Keratinocyte (primary cell): Measurements from ENCODE around the gene EPHB1. TPM values are rescaled to one million over a fixed set of nuclear protein-coding genes. Genes with fewer than 3 reads are reported as not detected.
"Not testable (repeated sequence)": the region's sequence is repeated elsewhere in the genome, so short reads cannot be mapped to it uniquely, and the experiment has no call there.

ENCODE experiments used
- DNase-seq: peaks from one replicate; pipeline ENCODE4 v3.0.0-alpha.2; 2011; ENCODE audit warnings: low read depth, missing footprints, low spot score
- FAIRE-seq: peaks from 2 replicates; lab custom pipeline; 2011; peaks lifted over from hg19 to GRCh38; lab: Jason Lieb, UNC
- H2AFZ ChIP-seq: 2 replicates; pipeline ENCODE4 v1.6.0; 2012; ENCODE audit warnings: low read length, control low read depth, inconsistent platforms; ENCODE audit not compliant: control insufficient read depth
- H3K27ac ChIP-seq: 2 replicates; pipeline ENCODE4 v1.5.1; 2011; ENCODE audit warnings: low read length; ENCODE audit not compliant: control insufficient read depth, insufficient read depth
- H3K27me3 ChIP-seq: 3 replicates; pipeline ENCODE4 v1.6.0; 2011; ENCODE audit warnings: low read length; ENCODE audit not compliant: control insufficient read depth, insufficient read depth; ENCODE audit errors: extremely low read depth
- H3K36me3 ChIP-seq, 2 experiments: 2 replicates in 1 of 2; 3 replicates in 1 of 2; pipeline ENCODE4 v1.5.1; 2011; ENCODE audit warnings: low read length in 2 of 2, mild to moderate bottlenecking in 1 of 2; ENCODE audit not compliant: control insufficient read depth in 2 of 2, insufficient read depth in 2 of 2; ENCODE audit errors: extremely low read depth in 1 of 2
- H3K4me1 ChIP-seq: 3 replicates; pipeline ENCODE4 v1.5.1; 2011; ENCODE audit warnings: low read length; ENCODE audit not compliant: control insufficient read depth, insufficient read depth; ENCODE audit errors: extremely low read depth
- H3K4me2 ChIP-seq: 3 replicates; pipeline ENCODE4 v1.6.0; 2011; ENCODE audit warnings: low read depth, low read length; ENCODE audit not compliant: control insufficient read depth, insufficient read depth; ENCODE audit errors: extremely low read depth
- H3K4me3 ChIP-seq, 3 experiments: fragments of 200-600 bp in 1 of 3; sonication (generic) in 1 of 3; 2 replicates in 2 of 3; 3 replicates in 1 of 3; pipeline ENCODE4 v1.5.1; 2011 to 2016; ENCODE audit warnings: low read length in 3 of 3, mild to moderate bottlenecking in 3 of 3, control low read depth in 2 of 3, inconsistent platforms in 1 of 3, low read depth in 1 of 3, mixed read lengths in 1 of 3, mixed run types in 1 of 3, moderate library complexity in 1 of 3; ENCODE audit not compliant: control insufficient read depth in 2 of 3, insufficient read depth in 2 of 3; ENCODE audit errors: extremely low read depth in 1 of 3
- H3K79me2 ChIP-seq: 2 replicates; pipeline ENCODE4 v1.6.0; 2012; ENCODE audit warnings: low read length; ENCODE audit not compliant: control insufficient read depth, insufficient read depth
- H3K9ac ChIP-seq: 3 replicates; pipeline ENCODE4 v1.6.0; 2011; ENCODE audit warnings: low read length; ENCODE audit not compliant: control insufficient read depth, insufficient read depth; ENCODE audit errors: extremely low read depth
- H3K9me1 ChIP-seq: 3 replicates; pipeline ENCODE4 v1.6.0; 2011; ENCODE audit warnings: low read length; ENCODE audit not compliant: control insufficient read depth, insufficient read depth; ENCODE audit errors: extremely low read depth
- H3K9me3 ChIP-seq: 2 replicates; pipeline ENCODE4 v1.5.1; 2012; ENCODE audit warnings: low read depth, low read length; ENCODE audit not compliant: control insufficient read depth
- H4K20me1 ChIP-seq: 3 replicates; pipeline ENCODE4 v1.6.0; 2011; ENCODE audit warnings: low read length; ENCODE audit not compliant: control insufficient read depth, insufficient read depth; ENCODE audit errors: extremely low read depth
- CTCF ChIP-seq, 3 experiments: IDR thresholded peaks in 1 of 3; conservative IDR thresholded peaks in 1 of 3; optimal IDR thresholded peaks in 1 of 3; 2 replicates in 2 of 3; 3 replicates in 1 of 3; pipeline versions ENCODE3 to v1.5.1; 2011; ENCODE audit warnings: low read length in 3 of 3, mild to moderate bottlenecking in 3 of 3, moderate library complexity in 2 of 3, control low read depth in 1 of 3, inconsistent platforms in 1 of 3; ENCODE audit not compliant: insufficient read depth in 2 of 3; ENCODE audit errors: extremely low read depth in 1 of 3
- EZH2 ChIP-seq: IDR thresholded peaks from one replicate; pipeline ENCODE4 v1.6.1; 2012; ENCODE audit warnings: inconsistent platforms, mild to moderate bottlenecking, low read length, moderate library complexity
- dilution Hi-C: fragments of 300-500 bp; cut with MboI; formaldehyde crosslinking; loops from one replicate; pipeline ENCODE4 v1.7.0; 2020; ENCODE audit warnings: low sequenced_read_pairs; ENCODE audit not compliant: extremely low pct_ligation_motif_present
- polyA plus RNA-seq, 5 experiments: library from polyadenylated mRNA; depleted of rRNA in 3 of 5; stranded (reverse) in 3 of 5; stranded (forward) in 1 of 5; unstranded in 1 of 5; fragments of >200 nt; gene quantifications; 1 replicate in 1 of 5; 2 replicates in 3 of 5; 3 replicates in 1 of 5; pipeline versions ENCODE4 v1.2.1 to v1.2.3, GENCODE V29; 2011 to 2012; ENCODE audit warnings: missing spikeins in 2 of 5, low read depth in 1 of 5, low replicate concordance in 1 of 5

Gene EPHB1
- polyA plus RNA-seq, 1 donor (not counting 4 experiments of a cell fraction or from before 2014, with no cell fraction given), result 0.01 TPM

DNA sequence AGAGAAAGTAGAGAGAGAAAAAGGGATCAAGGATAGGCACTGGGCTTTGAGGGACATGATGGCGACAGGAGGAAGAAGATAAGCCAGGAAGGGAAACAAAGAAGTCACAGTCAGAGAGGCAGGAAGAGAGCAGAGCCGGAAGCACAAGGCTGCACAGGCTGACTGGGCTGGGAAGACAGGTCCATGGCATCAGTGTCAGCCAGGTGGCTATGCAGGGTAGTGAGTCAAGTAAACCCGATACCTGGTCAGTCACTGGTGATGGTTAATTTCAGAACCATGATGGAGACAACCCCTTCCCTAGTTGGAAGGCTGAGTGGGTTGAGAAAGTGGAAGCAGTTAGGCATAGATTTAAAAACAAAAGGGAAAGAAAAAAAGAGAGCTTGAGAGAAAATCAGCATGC is 203.8 kb downstream of the EPHB1 start:
- Histone ChIP-seq H3K4me2 (no peak overlapping the region), H3K4me1 (no peaks in the 10 kb centered on the region), H4K20me1 (no peaks in the 10 kb centered on the region), H3K27ac (no peak overlapping the region), H3K27me3 (no peaks in the 10 kb centered on the region), H3K79me2 (no peaks in the 10 kb centered on the region), H3K9me1 (no peaks in the 10 kb centered on the region), H2AFZ (no peak overlapping the region), H3K9me3 (no peaks in the 10 kb centered on the region), H3K4me3 (no peak overlapping the region), H3K36me3 (no peaks in the 10 kb centered on the region), H3K9ac (no peak overlapping the region)
- no peak for TF ChIP-seq EZH2
- TF ChIP-seq CTCF (optimal IDR thresholded peaks at IDR 0.05 in 1 of 3, IDR thresholded peaks at IDR 0.05 in 1 of 3, conservative IDR thresholded peaks at IDR 0.05 in 1 of 3; ENCODE audit: extremely low read depth in 1 of 3, insufficient read depth in 2 of 3, low read length in 3 of 3), result no peak
- no peak for FAIRE-seq
- DNase-seq, result no peak
- dilution Hi-C loops, result no loop called here

DNA sequence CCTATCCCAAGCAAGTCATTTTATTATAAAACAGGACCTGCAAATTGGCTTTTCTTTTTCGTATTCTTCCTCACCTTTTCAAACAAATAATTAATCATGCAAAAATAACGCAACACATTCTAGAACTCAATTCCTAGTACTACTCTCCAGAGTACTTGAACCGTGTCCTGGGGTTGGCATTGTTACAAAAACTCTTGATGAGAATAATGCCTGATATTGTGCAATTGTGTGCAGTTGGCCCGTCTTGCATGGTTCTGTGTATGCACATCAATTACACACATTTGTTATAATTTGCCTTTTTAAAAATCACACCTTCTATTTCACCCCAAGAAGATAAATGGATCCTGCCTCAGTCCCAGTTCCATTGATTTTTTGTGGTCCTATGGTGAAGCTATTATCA is 205.4 kb downstream of the EPHB1 start:
- DNase-seq, result no peak
- dilution Hi-C loops, result no loop called here

DNA sequence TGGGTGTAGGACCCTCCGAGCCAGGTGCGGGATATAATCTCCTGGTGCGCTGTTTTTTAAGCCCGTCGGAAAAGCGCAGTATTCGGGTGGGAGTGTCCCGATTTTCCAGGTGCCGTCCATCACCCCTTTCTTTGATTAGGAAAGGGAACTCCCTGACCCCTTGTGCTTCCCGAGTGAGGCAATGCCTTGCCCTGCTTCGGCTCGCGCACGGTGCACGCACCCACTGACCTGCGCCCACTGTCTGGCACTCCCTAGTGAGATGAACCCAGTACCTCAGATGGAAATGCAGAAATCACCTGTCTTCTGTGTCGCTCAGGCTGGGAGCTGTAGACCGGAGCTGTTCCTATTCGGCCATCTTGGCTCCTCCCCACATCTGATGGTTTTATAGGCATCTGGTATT is 210.6 kb downstream of the EPHB1 start:
- H4K20me1 ChIP-seq, H3K4me2 ChIP-seq, FAIRE-seq, dilution Hi-C loops, H2AFZ ChIP-seq, H3K9ac ChIP-seq, H3K4me1 ChIP-seq, H3K9me3 ChIP-seq, H3K27ac ChIP-seq, H3K9me1 ChIP-seq, H3K27me3 ChIP-seq, H3K79me2 ChIP-seq, H3K36me3 ChIP-seq, DNase-seq, H3K4me3 ChIP-seq: not testable (repeated sequence)

More for the DNA sequence above, 205.4 kb downstream of the EPHB1 start:
- Histone ChIP-seq H3K9me3 (no peaks in the 10 kb centered on the region), H3K27me3 (no peaks in the 10 kb centered on the region), H3K27ac (no peak overlapping the region), H3K4me1 (no peaks in the 10 kb centered on the region), H3K9me1 (no peaks in the 10 kb centered on the region), H2AFZ (no peak overlapping the region), H3K36me3 (no peaks in the 10 kb centered on the region), H3K9ac (no peak overlapping the region), H3K79me2 (no peaks in the 10 kb centered on the region), H3K4me3 (no peak overlapping the region), H4K20me1 (no peaks in the 10 kb centered on the region), H3K4me2 (no peak overlapping the region)
- no peak for TF ChIP-seq CTCF (optimal IDR thresholded peaks at IDR 0.05 in 1 of 3, IDR thresholded peaks at IDR 0.05 in 1 of 3, conservative IDR thresholded peaks at IDR 0.05 in 1 of 3; ENCODE audit: extremely low read depth in 1 of 3, insufficient read depth in 2 of 3, low read length in 3 of 3)
- TF ChIP-seq EZH2, result no peak
- no peak for FAIRE-seq
